NCI-H1105 treated with DMSO at 0.1 percent for 48 hours (cell line): Measurements from ENCODE around the gene DNAH7.

ENCODE experiments used
- DNase-seq: peaks from one replicate; lab custom pipeline; 2025; lab: John Stamatoyannopoulos, UW

Gene DNAH7

DNA sequence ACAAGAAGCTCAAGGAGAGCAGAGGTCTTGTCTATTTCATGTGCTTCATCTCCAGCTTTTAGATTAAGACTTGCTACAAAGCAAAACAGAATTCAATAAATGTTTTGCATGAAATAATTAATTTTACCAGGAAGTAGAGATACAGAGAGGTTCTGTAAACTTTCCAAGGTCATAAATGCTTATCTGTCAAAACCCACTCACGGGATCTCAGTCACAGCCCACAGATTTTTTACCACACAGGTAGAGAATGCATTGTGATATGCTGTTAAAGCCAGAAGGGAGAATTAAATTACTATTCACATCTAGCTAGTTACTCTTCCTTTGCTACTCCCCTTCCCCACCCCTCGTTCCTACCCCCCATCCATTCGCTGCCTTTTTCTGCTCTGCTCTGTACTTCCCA, 205.5 kb downstream of the DNAH7 start:
- no peak for DNase-seq

DNA sequence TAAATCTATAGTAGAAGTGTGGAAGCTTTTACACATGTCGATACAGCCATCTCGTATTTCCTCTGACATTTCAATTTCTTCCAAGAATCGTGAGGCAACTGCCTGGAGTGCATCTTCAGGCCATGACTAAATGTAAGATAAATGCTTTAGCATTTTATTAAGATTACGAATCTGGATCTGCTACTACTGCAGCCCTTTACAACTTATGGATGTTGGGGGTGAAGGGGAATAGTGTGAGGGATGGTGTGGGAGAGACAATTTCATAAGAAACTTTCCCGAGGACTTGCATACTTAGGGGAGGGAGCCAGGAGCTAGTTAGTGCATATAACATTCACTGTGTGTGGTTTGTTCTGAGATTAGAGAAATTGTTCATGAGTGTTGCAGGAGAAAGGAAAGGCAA, 206.8 kb downstream of the DNAH7 start:
- no peak for DNase-seq

DNA sequence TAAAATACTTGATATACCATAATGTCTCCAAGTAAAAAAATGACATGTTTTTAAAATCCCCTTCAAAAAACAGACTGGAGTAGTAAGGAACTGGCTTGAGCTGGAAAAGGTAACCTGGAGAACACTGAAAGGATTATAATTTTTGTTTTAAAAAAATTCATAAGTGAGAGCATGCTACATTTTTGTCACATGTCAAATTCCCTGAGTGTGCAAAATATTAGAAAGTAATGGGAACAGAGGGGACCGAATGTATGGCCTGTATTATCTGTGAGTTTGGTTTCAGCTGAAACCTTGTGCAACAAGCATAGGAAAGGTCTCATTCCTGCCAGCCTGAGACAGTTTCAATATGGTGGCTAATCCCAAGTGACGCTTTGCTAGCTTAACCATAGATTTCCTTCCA, 209.1 kb downstream of the DNAH7 start:
- no peak for DNase-seq

DNA sequence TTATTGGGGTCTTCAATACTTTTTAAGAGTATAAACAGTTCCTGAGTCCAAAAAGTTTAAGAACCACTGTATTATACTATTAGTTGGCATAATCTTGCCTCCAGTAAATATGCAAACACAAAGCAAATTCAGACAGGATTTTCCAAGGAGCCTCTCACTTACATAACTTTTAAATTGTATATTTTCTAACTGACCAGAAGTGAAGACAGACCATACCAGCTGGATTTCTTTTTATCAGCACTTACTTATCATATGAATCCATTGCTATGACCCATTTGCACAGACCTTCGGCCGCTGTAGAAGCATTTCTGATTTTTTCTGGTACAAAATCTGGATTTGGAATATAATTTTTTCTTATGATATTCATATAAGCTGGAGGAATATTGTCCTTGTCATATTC, 211.5 kb downstream of the DNAH7 start:
- no peak for DNase-seq

DNA sequence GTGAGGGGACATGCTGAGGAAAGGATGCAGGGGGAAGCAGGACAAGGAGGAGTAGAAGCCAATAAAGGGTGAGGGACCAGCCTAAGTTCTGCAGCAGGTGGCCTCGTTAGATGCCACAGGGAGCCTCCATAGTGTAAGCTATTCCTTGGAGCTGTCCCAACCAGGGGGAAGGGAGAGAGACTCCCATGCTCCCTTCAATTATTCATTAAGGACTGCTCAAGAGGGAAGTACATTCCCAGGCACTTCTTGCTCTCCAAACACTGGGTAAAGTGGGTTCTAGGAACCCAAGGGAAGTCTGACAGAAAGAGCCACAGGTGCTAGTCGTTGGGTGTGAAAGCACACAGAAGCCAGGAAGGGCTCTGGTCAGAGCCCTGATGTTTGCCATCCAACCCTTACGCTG, 217.9 kb downstream of the DNAH7 start:
- no peak for DNase-seq

DNA sequence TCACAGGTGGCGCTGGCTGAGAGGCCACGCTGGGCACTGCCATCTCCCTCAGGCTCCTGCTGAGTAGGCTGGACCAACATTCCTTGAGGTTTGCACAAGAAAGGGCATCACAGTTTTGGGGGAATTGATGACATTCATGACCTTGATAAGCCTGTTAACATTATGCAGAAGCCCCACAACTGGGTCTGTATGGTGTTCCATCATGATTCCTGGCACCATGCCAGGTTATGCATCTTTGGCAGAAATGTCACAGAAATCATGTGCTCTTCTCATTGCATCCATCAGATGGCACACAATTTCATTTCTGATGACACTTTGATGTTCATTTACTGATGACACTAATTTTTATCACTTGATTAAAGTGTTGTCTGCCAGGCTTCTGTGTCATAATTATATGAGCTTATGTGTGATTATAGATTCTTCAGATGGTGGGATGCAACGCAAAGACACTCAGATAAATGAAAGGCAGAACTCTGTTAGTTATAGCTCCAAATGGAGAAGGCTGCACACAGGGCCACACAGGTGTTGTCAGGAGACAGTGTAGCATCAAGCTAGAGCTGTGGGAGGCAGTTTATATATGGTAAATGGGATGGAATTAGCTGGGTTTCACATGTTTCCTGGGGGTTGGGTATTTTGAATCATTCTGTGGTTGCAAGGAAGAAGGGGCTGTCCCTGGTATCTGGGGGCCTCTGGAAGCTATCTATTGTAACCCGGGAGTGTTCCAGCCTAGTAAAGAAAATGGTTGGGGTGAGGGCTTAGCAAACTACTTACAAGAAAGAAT, 220.3 kb downstream of the DNAH7 start:
- DNase-seq: no peak

DNA sequence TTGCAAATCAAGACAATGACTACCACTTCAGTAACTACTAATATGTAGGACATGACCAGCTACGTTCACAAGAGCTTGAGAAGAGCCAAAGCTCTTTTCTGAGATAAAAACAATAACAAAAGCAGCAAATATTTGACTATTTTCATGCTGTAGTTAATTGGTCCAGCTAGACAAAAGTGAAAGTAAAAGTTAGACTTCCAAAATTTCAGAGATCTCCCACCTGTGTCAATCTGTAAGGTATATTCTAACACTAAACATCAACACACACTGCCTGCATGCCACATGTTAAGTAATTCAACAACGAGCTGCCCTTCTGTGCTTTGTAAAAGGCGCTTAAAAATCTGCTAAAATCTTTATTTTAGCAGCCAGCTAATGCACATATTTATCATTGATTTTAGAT, 225.7 kb downstream of the DNAH7 start:
- DNase-seq: no peak

DNA sequence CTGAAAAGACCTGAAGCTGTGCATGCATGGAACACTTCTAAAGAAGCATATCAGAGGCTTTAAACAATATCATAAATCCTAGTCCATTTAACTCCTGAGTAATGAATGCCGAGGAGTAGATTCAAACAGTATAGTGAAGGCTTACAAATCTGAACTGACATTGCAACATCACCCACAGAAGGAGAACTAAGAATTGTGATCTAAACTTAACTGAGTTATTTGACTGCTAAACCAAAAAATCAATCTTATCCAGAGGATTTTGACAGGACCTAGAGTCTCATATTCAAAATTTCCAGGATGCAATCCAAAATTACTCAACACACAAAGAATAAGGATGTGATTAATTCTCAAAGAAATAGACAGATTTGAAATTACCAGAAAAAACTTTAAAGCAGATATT, 230.6 kb downstream of the DNAH7 start:
- DNase-seq: no peak

DNA sequence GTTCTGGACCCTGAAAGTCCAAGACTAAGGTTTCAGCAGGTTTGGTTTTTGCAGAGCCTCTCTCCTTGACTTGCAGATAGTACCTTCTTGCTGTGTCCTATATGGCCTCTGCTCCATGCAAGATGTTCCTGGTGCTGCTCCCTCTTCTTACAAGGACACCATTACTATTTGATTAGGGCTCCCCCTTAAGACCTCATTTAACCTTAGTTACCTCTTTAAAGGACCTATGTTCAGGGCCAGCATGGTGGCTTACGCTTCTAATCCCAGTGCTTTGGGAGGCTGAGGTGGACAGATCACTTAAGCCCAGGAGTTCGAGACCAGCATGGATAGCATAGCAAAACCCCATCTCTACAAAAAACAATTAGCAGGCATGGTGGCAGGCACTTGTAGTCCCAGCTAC, 232.6 kb downstream of the DNAH7 start:
- no peak for DNase-seq

DNA sequence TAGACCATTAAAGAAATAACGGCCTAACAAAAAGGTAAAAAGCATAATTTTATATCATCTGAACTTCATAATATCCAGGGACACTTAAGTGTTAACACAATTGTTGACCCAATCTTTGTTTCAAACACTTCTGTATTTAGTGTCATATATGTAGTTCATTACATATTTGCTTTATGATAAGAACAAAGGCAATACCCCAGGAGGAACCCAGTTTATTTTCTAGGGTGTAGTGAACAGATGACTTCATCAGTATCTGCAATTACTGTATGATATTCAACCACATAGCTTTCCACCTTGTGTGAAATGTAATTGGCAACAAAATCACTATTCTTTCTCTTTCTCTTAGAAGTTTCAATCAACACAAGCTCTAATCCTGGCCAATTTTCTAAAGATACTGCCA, 233.8 kb downstream of the DNAH7 start:
- no peak for DNase-seq

DNA sequence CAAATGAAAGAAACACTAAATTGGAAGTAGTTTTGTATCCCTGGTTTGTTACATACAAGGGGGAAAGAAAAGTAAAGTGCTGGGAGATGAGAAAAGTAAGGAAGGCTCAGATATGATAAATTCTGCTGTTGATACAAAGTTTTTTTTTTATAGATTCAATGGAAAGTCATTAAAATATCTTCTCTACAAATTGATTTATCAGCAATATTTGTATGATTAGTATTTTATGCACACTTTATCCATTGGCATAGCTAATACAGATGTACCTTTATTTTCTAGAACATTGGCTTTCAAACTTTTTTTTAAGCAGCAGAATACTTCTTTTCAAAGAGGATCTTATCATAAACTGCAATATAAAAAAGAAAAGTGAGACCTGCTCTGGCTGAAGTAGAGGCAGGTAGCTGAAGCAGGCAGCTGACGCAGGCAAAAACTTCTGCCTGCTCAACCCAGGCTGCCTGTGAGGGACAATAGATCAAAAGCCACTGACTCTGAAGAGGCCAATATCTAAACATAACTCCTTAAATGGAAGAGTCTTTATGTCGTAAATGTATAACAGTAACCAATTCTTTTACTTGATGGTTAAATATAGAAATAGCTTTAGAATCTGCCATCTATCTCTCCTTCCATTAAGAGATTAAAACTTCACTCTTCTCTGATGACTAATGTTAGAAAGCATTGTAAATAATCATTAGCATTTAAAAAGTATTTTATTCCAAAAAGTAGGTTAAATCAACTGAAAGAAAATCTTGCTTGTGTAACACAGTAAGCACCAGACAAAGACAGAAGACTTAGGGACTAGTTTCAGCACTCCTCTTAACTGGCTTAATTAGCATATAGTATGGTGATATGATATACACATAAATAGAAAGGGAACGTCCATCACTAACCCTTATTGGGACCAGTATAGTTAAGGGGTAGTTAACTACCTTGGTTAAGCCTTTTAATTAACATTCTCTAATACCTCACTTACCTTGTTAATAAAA, 237.4 kb downstream of the DNAH7 start:
- DNase-seq: no peak

DNA sequence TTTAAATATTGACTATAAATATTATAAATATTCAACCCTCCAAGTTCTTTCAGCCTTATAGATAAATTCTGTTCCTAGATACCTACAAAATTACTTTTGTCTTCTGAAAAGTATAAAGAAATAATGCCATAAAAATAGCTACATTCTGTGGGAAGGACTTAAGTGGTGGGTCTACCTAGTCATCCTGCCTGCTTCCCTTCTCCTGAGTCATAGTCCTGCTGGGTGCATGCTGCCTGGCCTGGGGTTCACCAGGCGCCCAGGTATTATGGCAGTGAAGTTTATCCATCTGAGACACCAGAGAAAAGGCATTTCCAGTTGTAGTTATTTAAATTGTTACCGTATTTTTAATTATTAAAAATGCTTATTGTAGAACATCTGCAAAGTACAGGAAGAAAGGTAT, 244.2 kb downstream of the DNAH7 start:
- no peak for DNase-seq

DNA sequence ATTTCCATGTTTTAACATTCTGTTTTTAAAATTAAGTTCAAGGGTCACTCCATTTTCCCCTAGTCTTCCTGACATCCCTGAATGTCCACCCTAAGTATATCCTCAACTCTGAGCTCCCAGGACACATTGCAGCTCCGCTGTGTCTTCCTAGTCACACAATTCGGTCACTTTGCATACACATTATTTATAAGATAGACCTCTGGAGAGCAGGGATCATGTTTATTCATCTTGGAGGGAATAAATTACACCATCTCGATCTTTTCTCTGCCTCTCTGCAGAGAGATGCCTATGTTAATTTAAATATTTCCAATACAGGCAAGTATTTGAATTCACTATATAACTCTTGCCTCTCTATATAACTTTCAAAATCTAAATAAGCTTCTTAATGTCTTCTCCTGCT, 245.4 kb downstream of the DNAH7 start:
- no peak for DNase-seq

DNA sequence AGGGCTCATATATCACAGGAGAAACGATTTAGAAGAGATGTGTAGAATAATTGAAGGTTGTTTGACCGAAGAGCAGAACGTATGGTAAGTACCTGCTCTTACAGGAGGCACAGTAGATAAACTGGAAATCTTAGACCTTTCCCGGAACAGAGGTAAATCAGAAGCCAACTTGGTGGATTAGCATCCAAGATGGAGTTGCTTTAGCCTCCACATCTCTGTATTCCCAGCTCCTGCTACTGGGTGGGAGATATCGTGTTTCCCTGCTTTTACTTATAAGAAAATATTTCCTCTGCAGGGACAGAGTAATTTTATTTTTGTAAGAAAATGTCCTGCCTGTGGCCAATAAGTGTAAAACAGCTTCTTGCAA, 247.1 kb downstream of the DNAH7 start:
- no peak for DNase-seq

DNA sequence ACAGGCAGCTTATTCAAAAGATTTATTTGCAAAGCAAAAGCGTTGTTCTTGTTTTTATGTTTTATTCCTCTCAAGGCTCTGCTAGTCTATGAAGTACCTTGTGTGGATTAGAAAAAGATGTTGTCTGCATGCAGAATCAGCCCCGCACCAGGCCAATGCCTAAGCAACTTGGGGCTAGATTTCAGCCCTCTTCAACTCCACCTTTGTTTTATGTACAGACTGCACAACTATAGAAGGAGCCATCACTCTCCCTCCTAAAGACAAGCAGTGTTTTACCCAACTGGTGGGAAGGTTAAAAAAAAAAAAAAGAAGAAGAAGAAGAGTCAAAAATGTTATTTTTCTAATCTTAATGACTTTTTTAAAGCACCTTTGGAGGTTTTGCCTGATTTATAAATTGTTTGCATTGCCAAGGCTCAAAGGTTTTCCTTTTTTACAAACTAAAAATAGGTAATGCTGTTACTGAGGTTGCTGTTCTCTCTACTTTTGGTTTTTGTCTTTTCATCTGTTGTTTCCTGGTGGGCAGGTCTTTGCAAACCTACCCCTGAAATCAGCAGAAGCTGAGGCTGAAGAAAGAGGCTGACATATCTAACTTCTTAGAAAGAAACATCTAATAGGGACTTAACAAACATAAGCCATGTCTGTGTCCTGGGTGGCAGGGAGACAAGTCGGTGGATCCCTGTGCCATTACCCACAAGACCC, 247.6 kb downstream of the DNAH7 start:
- no peak for DNase-seq

DNA sequence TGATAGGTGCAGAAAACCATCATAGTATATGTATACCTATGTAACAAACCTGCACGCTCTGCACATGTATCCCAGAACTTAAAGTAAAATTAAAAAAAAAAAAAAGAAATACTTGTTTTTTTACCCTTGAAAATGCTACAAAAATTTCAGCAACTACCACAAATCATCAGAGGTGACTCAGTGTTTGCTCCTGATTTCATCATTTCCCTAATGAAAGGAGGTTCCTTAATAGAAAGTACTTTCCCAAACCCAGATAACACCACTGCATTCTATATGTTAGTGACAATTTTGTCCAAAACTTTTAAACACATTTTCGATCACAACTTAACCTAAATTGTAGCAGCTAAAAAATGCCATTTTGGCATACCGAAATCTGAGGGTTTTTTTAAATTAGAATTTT, 248.3 kb downstream of the DNAH7 start:
- no peak for DNase-seq

DNA sequence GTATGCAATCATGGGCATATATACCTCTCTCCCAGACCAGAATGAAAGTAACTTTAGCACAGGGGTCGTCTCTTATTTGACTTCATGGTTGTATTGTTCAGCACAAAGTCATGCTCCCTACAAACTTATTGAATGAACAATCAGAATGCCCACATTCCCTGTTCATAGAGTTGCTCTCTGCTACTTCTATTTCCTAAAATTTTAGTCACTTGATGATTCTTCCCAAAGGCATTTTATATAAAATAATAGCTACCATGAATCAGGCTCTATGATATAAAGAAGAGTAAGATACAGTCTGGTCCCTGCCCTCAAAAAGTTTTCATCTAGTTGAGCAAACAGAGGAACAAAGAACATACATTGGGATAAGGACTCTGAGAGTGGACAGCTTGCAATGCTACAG, 249.4 kb downstream of the DNAH7 start:
- DNase-seq: no peak

DNA sequence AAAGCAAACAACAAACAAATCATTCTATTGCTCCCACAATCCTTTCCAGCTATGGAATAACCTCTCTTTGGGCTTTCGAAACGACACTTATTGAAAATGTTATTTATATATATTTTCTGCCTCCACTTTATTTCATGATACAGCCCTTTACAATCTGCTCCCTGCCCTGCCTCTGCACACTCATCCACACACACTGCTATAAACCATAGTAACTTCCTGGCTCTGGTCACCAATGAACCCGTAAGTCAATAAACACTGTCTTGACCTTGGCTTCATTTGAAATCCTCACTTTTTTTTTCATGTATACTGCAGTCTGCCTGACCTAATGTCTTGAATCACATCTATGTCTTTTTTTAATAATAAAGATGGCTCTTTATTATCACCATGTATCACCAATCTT, 250.1 kb downstream of the DNAH7 start:
- no peak for DNase-seq

DNA sequence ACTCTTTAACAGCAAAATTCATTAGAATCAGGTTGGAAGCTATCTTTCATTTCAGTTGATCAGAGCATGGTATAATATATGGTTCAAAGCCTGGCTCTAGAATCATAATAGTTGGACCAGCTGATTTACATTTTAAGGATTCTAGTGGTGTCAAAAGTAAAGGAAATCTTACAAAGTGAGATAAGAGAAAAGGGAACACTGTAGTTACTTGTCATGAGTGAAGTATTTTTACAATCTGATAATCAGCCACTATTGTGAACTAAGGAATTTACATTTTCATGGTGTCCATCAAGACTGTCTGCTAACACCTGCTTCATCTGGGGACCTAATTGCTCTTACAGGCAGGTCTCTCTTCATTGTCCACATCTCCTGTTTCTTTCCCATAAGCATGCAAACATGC, 250.5 kb downstream of the DNAH7 start:
- no peak for DNase-seq

DNA sequence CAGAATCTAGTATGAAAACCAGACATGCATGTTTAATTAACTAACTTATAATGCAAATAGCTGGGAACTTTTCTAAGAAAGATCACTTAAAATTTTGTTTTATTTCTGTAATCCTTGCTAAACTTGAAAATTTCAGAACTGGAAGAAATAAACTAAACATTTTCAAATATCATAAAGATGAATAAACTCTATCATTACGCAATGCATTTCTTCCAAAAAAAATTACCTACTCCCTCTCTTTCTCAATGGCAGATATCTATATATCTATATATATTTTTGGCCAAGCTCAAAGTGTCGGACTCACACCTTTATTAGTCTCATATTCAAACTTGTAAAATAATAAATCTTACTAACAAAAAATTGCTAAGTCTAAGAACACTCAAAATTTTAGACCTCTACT, 253.6 kb downstream of the DNAH7 start:
- no peak for DNase-seq

DNA sequence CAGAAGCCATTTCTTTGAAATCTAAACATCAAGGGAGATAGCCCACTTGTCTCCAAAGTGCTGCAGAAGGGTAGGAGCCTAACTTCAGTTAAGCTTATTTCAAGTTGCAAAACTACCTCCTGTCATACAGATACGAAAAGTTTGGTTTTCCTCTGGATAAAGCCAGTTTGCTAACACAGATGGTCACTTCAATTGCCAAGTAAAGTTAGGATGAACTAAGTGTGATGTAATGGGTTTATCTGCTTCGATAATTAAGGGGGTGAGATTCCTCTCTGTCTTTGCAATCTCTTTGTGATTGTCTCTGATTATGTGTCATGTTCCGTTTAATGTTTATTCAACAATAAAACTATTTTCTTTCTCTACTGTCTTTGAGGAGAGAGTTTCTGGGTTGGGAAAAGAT, 255.2 kb downstream of the DNAH7 start:
- no peak for DNase-seq

DNA sequence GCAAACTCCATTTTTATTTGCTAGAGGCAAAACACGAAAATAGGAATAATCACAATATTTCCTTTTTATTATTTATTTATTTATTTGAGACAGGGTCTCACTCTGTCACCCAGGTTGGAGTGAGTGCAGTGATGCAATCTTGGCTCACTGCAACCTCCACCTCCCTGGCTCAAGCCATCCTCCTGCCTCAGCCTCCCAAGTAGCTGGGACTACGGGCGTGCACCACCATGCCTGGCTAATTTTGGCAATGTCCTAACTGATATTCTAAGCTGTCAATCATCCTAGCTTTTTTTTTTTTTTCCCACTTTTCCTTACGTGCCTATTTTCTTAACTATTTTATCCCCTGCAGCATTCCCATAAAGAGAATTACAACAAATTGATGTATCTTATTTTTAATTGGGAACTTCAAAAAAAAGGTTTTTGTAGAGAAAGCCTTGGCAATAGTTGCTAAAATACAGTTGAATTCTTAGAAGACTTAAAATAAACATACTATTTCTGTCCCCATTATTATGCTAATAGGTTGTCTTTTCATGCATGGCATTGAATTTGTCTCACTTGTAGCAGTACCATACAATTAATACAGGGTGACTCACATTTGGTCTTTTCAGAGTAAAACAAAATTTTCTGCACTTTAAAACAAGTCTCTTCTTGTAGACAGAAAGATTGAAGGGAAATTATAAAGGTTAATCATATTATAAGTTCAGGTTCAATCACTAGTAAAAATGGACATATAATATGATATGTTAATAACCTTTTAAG, 258.1 kb downstream of the DNAH7 start:
- DNase-seq: no peak
